Right renal pelvis (tissue), 4 donors: Measurements from ENCODE around the gene BICD2. TPM values are rescaled to one million over a fixed set of nuclear protein-coding genes. Genes with fewer than 3 reads are reported as not detected.

ENCODE experiments used
- DNase-seq, 4 donors: peaks; one replicate each; pipeline ENCODE4 v3.0.0-alpha.2; 2013; ENCODE audit warnings: low read depth in 4 of 4, low spot score in 3 of 4, missing footprints in 1 of 4
- polyA plus RNA-seq, 4 donors: library from polyadenylated mRNA; unstranded; fragments of 120-200 nt; gene quantifications; one replicate each; pipeline ENCODE4 v1.2.1, GENCODE V29; 2013; ENCODE audit not compliant: insufficient read length in 4 of 4

Gene BICD2
- polyA plus RNA-seq, 4 donors: 29.1 to 32.0 (median 30.9) TPM

- DNase-seq: no peak
Measured at GRCh38 chr9:92671323-92671722, 93.3 kb downstream of the BICD2 start.

GRCh38 chr9:92669890-92670708 is 94.5 kb downstream of the BICD2 start, which contains the start of gene IPPK:
TSS of gene IPPK (minus strand) at chr9:92670131. CDS start at chr9:92669988, 143 bp downstream.
- peak; percentile 95 to 97 (median 96) for DNase-seq

DNA sequence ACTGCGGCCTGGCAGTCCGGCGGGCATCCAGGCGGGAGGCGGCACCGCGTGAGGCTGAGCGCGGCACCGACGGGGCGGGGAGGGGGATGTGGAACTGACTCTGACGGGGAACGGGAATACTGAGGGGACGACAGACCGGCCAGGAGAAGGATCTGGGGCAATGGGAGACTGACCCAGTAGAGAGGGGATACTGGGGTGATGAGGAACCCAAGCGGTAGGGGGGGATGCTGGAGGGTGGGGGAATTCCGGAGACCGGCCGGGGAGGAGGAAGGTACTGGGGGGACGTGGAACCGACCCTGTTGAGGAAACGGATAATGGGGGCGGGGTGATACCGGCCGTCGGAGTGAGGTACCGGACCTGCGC is 95.1 kb downstream of the BICD2 start:
- peak in 1 of 4 donors; percentile 18 for DNase-seq

- DNase-seq: peak in 2 of 4 donors; percentile 3 to 13
Measured at GRCh38 chr9:92668746-92669526, 95.7 kb downstream of the BICD2 start.

GRCh38 chr9:92666912-92667532 is 97.6 kb downstream of the BICD2 start:
- DNase-seq: no peak

DNA sequence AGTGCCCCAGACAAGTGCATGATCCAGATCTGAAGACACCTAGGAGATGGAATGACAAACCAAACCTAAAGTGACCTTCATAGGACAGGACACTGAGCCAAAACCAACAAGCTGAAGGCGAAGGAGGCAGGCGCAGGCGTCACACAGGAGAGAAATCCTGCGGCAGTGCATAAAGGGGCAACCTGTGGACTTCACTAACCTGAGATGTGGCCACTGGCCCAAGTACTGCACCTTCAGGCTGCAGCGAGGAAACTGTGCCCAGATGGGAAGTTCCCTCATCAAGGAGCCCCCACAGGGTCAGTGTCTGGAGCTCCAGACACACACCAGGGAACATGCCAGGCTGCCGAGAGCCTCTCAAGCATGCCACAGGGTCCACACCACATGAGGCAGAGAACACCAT is 98.4 kb downstream of the BICD2 start:
- DNase-seq: no peak

GRCh38 chr9:92665836-92666235 is 98.8 kb downstream of the BICD2 start:
- no peak for DNase-seq

- no peak for DNase-seq
Measured at GRCh38 chr9:92664394-92665152, 100.1 kb downstream of the BICD2 start.

- DNase-seq: no peak
Measured at GRCh38 chr9:92663951-92664350, 100.7 kb downstream of the BICD2 start.

- no peak for DNase-seq
Measured at GRCh38 chr9:92663126-92663525, 101.5 kb downstream of the BICD2 start.

DNA sequence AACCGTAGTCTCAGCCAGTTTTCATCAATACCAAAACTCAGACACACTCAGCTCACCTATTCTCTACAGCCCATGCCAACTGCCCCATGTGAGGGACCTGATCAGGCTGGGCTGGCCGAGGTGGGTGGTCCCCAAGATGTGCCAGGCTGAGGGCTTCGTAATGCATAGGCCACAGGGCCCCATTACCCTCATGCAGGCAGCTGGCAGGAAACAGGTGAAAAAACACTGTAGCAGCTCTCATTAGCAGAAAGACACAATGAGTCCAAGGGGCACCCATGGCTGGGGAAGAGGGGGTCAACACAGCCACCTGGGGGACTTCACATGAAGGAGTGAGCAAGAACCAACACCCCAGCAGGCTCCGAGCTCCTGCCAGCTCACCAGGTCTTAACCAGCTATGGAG is 102.9 kb downstream of the BICD2 start:
- no peak for DNase-seq

Other genes starting within 250 kb of the BICD2 start
- 10 to 100 TPM; 14.8 to 23.6 (median 18.3) TPM for gene ECM2, start 228.8 kb downstream of the BICD2 start, polyA plus RNA-seq
- gene IPPK, start 94.7 kb downstream of the BICD2 start, polyA plus RNA-seq: 10 to 100 TPM; 10.2 to 12.2 (median 11.9) TPM
- gene ZNF484, start 113.2 kb upstream of the BICD2 start, polyA plus RNA-seq: 1 to 10 TPM; 8.6 to 9.9 (median 9.4) TPM
- gene FGD3, start 182.7 kb upstream of the BICD2 start, polyA plus RNA-seq: 1 to 10 TPM; 5.3 to 8.0 (median 5.4) TPM